Stromal cell of bone marrow (primary cell): ENCODE data around the gene PTCSC3.
A peak's percentile ranks its signal among the peaks of the same experiment; 100 is the strongest.

ENCODE experiments used
- DNase-seq: peaks from one replicate; pipeline ENCODE4 v3.0.0-alpha.2; 2012; ENCODE audit warnings: low read depth

PTCSC3 gene

DNA sequence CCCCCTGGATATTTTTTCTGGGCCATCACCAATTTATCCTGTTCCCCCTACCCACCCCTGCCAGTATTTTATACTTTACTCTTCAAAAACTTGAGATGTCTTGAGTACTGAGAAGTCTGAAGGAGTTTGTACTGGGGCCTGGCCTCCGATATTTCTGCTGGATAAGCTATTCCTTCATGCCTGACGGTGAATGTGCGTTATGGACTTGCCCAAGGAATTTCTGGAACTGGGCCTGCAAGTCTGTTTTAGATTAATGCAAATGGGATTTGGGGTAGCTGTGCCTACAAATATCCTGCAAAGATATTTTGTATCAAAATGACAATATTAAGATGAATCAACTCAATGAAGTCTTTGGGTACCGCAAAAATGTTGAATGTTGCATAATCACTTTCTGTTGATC is at the start of gene PTCSC3:
TSS of gene PTCSC3 (minus strand) at position 199 of the 400 bp plus-strand sequence.
- peak; percentile 61 for DNase-seq

DNA sequence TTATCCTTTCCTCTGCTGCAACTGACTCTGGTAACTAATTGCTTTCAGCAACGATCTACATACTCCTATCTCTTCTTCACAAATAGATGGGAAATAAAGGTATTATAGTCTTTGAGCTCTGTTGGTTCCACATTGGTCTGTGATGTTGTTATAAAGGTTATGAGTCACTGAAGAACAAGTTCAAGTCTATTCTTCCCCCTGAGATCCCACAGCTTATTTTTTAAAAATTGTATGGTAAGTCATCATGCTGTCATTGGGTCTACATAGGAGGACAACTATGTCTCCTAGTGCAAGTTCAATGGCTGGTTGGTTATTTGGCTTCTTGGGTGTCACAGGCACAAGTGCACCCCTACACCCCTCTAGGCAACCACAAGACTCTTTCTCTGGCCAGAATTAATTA is 49.6 kb upstream of the PTCSC3 start:
- DNase-seq, result no peak

DNA sequence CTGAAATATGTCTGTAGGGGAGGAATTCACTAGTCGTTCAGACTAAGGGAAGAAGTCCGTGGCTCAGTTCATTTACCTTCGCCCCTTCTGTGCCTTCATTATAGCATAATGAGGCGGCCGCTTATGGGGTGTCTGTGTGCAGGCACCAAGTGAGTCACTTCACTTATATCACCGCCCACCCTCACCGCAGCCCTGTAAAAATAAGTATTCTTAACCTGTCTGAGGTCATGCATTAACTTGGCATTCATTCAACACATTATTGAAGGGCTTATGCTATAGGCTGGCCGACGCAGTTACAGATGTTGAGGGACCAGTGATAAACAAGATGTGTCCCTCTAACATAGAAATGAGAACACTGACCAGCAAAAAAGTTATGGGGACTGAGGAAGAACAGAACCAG is 47.7 kb upstream of the PTCSC3 start:
- no peak for DNase-seq

DNA sequence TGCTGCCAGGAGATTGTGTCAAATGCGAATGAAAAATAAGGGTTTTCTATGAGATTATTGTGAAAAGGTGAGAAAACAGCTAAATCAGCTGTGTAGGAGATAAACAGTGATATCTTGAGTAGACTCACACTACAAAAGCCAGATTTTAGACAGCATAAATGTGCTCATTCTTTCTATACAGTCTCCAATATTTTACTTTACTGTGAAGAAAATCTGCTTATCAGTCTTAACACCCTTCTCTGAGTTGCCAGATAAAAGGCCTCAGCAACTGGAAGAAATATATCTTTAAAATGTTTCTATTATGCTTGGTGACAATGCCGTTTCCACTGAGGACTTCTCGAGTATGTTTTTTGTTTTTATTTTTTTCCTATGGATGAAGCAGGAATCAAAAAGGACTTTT is 47.0 kb upstream of the PTCSC3 start:
- no peak for DNase-seq

DNA sequence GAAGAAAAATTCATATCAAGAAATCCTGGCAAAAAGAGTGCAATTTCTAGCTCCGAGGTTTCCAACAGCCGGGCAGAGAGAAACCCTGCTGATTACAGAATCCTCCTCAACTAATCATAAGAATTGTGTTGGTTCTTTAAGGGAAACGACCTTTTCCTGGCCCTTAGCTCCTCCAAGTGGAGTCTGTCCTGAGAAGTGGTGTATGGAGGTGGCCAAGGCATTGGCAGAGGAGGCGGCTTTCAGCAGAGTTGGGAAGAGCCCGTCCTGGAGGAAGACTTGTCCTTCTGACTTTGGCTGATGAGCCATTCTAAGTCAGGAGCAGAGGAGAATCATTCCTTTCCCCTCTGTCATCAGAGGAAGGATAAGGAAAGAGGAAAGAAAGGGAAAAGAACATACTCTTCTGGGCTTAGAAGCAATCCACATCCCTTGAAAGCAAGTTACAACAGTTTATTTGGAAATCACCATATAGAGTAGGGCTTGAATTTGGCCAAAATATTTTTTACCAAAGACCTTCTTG is 46.5 kb upstream of the PTCSC3 start:
- no peak for DNase-seq

DNA sequence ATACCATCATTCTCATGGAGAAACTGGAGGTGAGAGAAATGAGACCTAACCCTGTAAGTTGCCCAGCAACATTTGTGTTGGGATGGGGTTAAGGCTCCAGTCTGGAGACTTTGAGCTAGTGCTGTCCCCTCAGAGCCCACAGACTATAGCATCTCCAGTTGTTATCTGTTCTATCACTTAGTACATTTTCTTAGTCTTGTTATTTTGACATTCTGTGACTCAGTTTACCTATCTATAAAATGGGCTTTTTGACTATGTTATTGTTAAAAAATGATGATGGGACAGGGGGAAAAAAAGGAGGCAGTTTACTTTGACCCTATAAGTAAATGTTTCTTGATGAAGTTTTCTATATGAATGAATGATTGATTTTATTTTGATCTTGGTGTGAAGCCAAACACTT is 45.8 kb upstream of the PTCSC3 start:
- no peak for DNase-seq

DNA sequence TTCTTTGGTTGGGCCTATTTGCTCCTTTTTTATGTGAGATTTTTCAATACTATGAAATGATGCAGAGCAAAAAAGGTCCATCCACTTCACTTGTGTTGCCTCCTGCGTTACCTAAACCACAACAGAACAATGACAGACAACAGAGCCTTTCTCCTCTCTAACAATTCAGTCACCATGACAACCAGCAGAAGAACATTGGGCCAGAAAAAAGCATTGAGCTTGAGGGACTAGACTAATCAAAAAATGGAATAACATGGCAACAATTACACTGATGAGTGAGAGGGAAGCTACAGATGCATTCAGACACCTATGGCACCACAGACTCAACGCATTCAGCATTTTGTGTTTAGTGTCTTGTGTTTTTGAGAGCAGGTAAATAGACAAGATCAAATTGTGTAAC is 44.6 kb upstream of the PTCSC3 start:
- no peak for DNase-seq

DNA sequence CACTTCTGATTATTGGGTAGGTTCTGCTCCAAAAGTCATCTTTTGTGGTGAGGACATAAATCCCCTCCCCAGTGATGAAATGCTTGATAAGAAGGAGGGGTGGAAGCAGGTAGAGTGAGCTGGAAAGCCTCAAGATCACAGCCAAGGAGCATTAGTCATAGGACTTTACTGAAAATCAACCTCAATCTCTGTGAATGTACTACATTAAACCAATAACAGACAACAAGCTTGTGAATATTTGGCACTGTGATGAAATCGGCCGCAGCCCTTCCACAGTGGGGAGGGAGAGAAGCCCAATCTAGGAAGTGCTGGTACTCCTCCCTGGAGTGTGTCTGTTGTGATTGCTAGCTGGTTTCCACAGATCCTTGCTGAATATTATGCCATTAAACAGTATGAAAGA is 41.2 kb upstream of the PTCSC3 start:
- no peak for DNase-seq

DNA sequence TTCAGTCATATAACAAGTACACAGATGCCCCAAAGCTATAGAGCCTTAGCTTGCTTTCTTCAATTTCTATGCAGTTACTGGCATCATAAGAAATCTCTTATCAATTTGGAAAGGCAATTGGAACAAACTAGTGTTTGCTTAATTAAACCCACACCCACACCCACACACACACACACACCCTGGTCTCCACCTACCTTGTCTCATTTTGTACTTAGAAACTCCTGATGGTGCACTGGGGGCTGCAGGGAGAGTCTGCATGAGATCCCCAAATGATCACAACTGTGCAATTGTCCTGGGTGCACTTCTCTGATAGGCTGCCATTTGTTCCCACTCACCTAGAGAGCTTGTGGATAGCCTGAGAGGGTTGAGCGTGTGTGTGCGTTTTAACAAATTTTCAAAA is 40.5 kb upstream of the PTCSC3 start:
- no peak for DNase-seq

DNA sequence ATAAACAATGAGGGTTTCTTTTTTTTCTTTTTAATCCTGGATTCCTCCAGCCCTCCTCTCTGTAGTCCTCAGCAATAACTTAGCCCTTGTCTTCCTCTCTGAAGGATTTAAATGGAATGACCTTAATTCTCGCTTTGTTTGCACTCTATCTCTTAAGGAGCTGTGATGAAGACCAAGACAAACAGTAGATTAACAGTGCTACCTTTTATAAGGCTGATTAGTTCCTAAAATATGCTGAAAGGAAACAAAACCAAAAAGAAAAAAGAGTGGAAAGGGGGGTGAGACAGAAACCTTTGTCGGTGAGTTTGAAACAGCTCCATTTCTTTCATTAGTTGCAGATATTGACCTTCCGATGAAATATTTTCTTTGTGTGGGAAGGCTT is 38.7 kb upstream of the PTCSC3 start:
- DNase-seq, result no peak

DNA sequence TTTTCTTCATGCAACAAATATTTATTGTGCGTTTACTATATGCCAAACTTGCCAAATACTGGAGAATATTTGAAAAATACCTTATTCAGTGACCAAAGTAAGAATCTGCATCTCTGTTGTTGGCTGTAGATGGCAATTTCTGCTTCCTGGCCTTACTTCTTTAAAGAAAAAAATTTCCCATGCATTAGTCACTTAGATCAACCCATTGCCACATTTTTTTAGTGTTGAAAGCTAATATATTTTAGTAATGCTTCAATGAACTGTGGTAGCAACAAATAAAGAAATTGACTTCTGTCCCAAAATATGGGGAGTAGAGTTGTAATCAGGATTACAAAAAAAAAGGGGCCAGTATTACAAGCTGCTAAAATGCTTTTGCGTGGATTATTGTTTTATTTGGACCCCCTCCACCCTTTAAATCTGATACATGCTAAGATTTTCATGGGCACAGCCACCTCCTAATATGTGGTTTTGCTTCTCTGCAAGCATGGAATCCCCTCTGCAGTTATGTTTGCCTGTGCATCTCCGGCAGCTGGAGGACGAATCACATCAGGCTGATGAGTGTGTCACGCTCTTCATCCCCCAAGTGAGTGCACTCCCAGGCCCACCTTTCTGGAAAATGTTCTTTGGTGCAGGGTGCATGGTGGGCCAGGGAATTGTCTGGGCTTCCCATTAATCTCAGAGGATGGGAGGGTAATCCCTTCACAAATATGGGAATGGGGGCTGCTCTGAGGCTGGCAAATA is 38.1 kb upstream of the PTCSC3 start:
- no peak for DNase-seq

DNA sequence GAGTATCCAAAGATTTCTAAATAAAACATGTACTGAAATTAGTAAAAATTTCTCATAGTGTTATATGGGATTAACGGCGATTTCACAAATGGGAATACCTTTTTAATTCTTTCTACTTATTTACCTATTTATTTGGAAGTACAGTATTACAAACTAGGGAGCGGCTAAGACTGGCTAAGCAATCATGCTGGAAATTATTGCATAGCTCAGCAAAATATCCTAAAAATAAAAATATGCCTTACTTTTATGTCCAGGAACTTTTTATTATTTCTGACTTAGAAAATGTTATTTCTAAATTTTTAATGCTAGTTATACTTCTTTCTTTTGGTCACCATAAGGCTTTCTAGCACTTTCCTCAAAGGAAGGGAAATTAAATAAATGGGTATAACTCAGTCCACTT is 36.5 kb upstream of the PTCSC3 start:
- DNase-seq, result no peak

DNA sequence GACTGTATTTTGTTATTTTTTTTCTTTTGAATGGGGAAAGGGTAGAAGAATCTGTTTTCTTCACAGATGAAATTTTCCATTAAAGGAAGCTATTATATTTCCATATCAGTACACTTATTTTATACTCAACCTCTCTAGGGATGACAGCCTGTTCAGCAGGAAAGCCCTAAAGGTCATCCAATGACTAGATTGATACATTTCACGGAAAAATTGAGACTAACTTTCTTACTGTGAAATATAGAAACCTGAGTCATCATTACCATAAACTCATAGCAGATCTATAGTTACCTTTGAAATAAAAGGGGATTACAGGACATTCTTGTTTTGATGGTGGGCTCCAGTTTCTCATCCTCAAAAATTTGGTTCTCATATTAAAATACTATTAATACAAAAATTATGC is 36.1 kb upstream of the PTCSC3 start:
- DNase-seq, result no peak

DNA sequence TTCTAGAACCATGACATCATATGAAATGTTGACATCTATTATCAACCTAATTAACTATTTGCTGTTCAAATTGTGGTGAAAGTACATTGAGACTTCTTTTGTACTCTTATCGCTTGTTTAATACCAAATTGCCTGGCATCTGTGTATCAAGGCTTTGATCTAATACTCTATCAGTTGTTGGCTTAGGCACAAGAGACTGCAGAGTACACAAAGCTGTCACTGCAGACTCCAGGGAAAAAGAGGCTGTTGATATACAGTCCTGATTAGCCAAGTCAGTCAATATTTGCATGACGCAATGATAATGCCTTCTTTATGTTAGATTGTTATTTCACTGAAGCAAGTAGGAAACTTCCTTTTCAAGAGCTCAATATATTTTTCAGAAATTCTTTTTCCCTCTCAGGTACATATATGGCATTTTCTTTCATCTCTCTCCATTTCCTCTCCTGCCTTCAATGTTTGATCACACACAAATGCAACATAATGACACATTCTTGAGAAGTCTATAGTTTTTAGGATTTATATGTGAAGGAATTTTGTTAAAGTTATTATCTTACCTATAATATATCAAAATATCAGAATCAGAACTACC is 32.3 kb upstream of the PTCSC3 start:
- DNase-seq, result no peak

DNA sequence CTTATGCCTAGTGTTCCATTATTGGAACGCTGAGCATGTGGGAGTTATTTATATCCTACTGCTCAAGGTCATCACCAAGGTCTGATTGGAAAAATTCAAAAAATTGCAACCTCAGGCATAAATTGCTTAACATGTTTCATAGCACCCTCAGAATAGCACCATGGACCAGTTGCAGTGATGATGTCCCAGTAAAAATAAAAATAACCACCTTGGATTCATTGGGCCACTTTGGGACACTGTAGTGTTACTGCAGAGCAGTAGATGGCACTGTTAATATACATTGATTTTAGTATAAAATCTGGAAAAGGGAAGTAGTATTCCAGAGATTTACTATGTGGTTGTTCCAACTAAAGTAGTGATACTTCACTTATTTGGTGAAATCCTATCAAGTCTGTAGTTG is 31.0 kb upstream of the PTCSC3 start:
- no peak for DNase-seq

DNA sequence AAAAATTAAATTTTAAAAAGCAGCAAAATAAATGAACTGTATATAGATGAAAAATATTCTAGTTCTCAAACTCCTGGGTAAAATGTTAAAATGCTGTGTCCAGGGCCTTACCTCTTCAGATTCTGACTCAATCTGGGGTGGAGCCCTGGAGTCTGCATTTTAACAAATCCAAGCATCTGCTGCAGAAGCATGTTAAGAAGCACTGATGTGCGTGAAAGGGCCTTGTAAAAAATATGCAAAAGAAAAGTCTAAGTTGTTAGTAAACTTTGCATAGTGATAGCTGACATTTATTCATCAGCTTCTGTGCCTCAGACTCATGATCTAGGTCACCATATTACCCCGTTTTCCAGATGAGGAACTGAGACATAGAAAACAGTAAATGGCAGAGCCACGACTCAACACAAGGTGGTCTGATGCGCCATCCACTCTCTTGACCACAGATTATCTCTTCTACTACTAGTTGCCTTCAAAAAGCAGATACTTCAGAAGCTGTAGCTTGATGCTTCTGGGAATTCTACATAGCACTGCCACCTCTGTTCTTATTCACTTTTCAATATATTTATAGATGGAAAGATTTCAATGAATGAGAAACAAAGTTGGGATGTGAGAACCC is 28.0 kb upstream of the PTCSC3 start:
- no peak for DNase-seq

DNA sequence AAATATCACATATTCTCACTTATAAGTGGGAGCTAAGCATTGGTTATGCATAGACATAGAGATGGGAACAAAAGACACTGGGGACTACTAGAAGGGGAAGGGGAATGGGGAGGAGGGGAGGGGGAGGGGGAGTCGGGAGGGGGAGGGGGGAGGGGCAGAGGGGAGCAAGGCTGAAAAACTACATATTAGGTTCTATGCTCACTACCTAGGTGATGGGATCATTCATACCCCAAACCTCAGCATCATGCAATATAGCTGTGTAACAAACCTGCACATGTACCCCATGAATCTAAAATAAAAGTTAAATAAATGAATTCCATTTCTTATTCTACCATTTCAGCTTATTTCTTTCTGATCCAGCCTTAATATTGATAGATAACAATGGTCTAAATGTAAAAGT is 21.9 kb upstream of the PTCSC3 start:
- DNase-seq, result no peak

DNA sequence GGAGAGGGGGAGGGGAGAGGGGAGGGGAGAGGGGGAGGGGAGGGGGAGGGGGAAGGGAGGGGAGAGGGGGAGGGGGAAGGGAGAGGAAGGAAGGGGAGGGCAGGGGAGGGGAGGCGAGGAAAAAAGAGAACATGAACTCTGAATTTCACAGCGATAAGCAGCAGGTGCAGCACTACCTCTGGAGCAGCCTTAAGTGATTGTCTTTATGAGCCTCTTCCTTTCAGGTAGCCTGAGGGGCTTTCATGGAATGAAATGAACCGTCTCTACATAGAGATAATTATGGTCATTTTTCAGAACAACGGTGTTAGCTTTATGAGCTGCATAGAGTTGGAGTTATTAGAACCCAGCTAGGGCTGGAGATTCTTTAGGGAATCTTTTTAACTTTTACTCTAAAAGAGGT is 18.1 kb upstream of the PTCSC3 start:
- no peak for DNase-seq

DNA sequence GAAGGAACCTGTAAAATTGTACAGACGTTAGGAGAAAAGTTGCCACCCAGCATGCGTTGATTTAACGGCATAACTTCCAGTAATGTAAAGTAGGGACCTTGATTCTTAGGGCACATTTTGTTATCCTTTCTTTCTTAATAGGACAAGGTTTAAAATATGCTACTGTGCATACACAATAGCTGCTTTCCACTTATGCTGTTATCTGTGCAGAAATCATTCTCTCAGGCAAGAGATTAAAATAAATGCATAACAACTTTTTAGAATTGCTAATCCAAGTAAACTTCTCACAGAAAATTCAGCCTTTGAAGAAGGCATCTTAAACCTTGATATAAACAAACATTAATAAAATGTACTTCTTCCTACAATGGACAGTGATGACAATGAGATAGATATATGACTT is 16.0 kb upstream of the PTCSC3 start:
- no peak for DNase-seq

DNA sequence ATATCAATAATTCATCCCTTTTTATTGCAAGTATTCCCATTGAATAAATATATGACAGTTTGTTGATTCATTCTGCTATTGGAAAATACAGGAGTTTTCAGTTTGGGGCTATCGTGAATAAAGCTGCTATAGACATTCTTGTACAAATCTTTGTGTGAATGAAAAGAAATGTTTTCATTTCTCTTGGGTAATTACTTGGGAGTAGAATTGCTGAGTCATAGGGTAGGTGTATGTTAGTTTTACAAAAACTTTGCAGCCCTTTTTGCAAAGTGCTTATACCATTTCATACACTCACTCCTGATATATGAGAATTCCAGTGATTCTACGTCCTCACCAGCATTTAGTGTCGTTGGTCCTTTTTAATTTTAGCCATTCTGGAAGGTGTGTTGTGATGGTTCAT is 6.9 kb upstream of the PTCSC3 start:
- DNase-seq, result no peak

DNA sequence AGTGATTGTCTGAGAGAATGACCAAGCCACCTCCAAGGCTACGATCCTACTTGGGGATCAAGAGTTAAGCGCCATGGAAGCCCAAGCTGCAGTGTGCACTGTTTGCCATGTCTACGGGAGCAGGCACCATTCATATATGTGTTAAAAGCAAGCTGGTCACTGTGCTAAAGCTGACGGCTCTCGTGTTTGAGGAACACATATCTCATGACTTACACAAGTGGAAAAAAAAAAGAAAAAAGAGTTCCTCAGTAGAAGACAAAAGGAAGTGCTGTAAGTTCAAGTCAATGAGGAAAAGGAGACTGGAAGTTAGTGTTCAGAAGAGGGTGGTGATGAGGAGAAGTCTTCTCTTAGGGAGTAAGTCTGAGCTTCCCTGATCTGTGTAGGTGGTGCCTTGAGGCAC is 4.9 kb upstream of the PTCSC3 start:
- DNase-seq, result no peak

DNA sequence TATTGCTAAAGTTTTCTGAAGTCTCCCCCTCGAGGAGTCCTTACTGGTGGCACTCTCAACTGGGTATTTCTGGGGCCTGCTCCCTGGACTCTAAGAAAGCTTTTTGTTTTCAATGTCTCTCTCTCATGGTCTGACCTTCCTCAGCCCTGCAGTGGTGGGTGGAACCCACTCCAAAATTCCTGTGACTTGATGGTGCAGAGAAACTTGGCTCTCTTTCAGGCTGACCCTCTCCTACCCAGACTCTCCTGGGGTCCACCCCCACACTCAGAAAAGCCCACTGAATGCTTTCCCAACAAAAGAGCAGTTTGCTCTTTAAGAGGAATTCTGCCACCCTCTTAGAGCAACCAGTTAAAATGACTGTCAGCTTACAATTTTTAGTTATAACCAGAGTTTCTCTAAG is 967 bp upstream of the PTCSC3 start:
- DNase-seq, result no peak

DNA sequence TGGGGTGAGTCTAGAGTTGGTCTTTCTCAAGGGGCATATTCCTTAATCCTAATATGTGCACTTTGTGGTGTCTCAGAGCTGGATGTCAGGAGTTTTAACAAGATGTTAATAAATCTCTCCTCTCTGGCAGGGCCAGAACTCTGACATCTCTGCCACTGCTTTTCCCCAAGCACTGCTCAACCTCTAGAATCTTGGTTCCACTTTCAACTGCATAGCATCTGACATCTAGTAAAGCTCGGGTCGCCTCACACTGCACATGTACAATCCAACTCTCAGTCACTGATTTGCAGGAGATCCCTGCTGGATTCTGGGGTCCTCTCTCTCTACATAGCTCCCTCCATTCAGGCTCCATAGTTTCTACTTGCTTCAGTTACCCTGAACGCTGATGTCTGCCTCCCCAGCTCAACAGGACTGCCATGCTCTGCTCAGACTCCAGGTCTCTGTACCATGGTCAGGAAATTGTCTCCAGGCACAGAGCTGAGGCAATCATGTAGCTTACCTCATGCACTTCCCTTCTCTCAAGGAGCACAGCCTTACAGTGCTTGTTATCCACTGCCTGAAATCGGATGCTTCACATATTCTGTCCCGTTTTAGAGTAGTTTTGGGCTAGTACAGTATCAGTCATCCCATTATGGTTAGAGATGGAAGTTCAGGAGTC is 1.6 kb downstream of the PTCSC3 start:
- no peak for DNase-seq
